Fibroblast of skin of back (primary cell): ENCODE measurements around the gene CFAP77.
A peak's percentile ranks its signal among the peaks of the same experiment; 100 is the strongest.

ENCODE experiments used
- DNase-seq: peaks from one replicate; pipeline ENCODE4 v3.0.0-alpha.2; 2013

Gene CFAP77

DNA sequence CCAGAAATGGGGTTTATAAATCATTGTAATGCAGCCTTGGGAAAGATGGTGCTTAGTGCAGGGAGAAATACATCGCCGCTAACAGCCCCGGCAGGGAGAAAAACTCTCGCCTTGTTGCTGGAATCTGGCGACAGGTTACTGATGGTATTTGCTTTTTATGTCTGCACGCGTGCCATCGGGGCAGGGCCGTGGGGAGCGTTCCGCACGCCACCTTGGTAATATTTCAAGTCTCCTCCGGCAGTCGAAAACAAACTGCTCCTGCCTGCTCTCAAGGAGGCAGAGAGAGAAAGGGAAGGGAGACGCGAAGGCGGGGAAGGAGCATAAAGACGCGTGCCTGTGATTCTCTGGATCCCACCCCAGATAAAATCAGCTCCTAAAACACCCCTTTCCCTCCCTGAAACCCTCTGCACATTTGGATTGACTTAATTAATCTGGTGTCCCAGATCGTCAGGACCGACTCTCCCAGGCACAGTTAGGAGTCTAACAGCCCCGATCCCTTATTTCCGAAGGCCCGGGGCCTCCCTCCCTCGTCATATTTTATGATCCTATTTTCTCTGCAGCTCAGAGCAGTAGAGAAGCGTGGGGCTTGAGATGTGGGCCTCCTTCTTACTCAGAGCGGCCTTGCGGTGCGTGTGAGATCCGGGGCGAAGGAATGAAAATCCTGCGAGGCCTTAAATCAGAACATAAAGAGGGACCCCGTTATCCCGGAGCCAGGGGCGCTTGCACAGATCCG lies 47.7 kb downstream of the CFAP77 start:
- no peak for DNase-seq

GRCh38 chr9:132458432-132458831 lies 48.4 kb downstream of the CFAP77 start:
- DNase-seq: no peak

GRCh38 chr9:132459661-132460060 lies 49.6 kb downstream of the CFAP77 start:
- no peak for DNase-seq

DNA sequence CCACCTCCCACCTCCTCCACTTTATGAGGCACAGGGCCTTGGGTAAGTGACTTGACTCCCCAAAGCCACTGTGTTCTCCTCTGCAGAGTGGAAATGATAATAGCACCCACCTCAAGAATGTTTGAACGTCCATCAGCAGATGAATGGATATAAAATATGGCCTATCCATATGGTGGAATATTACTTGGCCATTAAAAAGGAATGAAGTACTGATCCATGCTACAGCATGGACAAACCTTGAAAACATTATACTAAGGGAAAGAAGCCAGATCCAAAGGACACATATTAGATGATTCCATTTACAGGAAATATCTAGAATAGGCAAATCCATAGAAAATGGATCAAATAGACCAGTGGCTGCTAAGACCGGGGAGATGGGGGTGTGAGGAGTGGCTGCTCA lies 50.2 kb downstream of the CFAP77 start:
- no peak for DNase-seq

DNA sequence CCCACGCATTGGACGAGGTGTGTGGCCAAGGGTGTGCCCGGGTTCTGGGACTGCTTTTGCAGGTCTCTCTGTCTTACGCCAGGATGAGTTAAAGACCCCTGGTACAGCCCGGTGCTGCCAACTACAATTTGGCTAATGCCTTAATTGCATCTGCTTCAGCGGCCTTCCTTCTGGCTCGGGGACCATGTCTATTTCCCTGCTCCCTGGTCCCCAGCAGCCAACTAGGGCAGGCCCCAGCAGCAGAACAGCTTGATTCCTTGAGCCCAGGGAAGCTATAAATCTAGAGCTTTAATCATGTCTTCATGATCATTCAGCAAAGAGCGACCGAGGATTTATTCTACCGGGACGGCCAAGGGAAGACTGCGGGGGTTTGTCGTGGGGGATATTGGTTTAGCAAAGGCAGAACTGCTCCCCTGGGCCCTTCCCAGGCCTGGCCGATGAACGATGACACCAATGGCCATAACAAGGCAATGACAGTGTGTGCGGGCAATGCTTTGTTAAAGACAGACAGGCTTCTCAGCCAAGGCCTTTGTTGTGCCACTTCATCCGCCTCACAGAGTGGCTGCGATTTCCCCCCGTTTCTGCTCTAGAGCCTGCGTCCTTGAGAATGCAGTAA lies 51.4 kb downstream of the CFAP77 start:
- DNase-seq: no peak

DNA sequence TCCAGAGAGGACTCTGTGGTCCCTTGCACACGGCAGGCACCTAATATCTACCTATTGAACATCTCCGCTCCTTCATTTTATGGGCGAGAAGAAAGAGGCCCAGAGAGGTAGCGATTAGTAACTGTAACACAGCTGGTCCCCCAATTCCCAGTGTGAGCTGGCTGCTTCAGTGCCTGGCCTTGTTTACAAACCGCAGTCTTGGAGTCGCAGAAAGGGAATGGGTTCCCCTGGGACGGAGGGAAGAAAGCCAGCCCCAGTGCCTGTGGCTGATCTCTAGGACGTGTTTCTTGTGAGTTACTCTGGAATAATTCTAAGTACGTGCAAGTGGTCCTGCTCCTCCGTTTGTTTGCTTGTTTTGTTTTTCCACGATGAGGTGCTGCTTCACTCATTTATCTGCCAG lies 52.0 kb downstream of the CFAP77 start:
- peak; percentile 7 for DNase-seq

GRCh38 chr9:132464547-132464946 lies 54.5 kb downstream of the CFAP77 start:
- no peak for DNase-seq

DNA sequence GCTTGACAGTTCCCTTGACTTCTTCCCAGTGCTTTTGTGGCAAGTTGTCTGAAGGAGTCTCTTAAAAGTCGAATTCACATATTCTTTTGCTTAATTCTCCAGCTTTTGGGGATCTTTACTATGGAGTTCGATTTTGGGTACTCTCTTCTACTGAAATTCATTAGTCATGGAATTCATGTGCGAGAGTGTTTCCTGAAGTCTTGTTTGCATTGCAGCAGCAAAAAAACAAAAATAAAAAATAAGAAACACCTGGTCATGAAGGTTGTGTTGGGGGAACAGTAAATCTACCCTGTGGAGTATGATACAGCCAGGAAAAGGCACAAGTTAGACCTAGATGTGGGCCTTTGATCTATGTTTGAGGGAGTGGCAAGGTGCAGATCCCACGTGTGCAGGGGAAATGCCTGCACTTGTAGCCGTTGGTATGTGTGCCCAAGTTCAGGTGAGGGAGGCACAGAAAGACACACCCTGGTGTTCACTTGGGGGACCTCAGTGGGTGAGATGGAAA lies 55.2 kb downstream of the CFAP77 start:
- no peak for DNase-seq

DNA sequence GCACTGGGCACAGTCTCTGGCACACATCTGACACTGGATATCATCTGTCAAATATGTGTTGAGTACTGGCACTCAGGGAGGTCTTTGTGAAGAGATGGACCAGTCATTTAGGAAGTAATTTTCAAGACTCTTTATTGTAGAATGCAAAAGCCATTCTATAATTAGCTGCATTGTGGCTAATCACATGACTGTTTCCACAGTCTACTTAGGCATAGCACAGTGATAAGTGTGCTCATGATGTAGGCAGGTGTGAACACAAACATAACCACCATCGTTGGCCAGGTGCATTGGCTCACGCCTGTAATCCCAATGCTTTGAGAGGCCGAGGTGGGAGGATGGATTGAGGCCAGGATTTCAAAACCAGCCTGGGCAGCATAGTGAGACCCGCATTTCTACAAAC lies 62.2 kb downstream of the CFAP77 start:
- DNase-seq: no peak

DNA sequence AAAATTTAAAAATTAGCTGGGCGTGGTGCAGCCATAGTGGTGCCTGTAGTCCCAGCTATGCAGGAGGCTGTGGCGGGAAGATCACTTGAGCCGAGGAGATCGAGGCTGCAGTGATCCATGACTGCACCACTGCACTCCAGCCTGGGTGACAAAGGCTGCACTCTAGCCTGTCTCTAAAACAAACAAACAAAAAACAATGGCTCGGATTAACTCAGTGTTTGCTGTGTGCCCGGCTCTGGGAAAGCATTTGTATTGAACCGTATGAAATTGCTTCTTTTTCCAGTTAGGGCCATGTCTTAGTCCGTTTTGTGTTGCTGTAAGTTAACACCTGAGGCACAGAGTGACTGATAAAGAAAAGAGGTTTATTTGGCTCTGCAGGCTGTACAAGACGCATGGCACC lies 62.6 kb downstream of the CFAP77 start:
- no peak for DNase-seq

DNA sequence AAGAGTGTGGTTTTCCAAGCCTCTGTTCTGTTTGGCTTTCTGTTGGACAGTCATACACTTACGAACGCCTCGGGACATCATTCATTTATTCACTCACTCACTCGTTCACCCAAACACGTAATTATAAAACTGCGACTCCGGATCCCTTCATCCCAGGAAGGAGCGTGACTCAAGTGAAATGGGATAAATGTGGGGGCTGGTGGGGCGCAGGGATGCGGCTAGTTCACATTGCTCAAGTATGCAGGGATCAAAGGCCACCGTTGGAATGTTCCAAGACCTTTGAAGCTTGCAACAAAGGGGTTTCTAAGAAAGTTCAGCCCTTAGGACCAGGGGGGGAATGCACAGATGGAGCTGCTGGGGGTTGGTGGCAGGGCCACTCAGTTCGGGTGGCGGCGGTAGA lies 64.2 kb downstream of the CFAP77 start:
- DNase-seq: no peak

- DNase-seq: no peak
Observed at GRCh38 chr9:132478353-132479050, 68.5 kb downstream of the CFAP77 start.

DNA sequence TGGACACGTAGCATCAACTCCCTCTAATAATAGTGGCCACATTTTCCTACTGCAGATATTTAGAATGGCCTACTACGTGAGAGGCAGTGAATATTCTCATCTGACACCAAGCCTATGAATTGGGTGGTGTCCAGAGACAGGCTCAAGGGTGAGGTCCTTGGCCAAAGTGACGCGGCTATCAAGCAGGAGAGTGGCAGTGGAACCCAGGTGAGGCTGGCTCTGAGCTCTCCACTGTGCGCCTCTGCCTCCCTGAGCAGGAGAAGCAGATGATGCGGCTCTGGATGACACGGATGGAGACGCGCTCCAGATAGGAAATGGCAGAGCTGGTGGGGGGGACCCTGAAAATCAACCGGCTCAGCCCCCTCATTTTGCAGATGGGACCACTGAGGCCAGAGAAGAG lies 69.7 kb downstream of the CFAP77 start:
- DNase-seq: no peak

- no peak for DNase-seq
Observed at GRCh38 chr9:132481053-132481849, 71.2 kb downstream of the CFAP77 start.

GRCh38 chr9:132482196-132482813 lies 72.3 kb downstream of the CFAP77 start:
- DNase-seq: no peak

DNA sequence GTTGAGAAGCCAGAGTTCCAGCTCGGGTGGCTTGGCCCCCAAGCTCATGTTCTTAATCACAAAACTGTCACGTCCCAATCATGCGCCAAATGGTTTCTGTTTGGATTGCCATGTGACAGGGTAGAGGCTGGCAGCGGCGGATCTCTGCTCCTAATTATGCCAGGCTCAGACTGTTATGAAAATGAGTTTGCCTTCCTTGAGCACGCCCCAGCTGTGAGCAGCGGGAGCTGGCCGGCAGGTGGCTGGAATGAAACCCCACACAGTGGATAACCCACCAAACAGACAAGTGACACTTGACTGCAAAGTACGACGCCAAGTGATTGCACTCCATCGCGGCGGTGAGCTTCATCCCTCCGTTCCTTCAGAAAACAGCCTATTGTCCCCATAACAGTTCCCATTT lies 75.4 kb downstream of the CFAP77 start:
- no peak for DNase-seq

DNA sequence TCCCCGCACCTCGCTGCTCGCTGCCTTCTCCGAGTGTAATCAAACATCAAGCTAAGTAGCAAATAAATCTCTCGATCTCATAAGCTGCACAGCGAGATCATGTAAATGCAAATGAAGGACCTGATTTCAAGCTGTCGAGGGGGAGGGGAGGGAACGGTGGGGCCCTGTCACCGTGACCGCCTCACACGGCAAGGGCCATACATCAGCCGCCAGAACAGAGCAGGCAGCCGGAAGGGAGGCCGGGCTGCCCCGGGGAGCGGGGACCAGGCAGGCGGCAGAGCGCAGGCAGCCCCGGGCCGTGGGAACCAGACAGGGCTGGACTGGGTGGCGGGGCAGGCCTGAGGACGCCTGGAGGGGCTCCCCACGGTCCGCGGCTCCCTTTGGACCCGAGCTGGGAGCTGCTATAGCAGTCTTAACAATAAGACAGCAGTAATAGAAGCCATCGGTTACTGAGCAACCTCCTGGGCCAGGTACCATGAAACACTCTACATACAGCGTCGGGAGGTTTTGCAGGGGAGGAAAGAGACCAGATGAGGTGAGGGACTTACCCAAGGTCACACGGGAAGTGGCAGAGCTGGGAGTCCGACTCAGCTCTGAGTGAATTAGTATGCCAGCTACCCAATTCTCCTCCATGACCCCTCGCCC lies 76.8 kb downstream of the CFAP77 start:
- DNase-seq: no peak

DNA sequence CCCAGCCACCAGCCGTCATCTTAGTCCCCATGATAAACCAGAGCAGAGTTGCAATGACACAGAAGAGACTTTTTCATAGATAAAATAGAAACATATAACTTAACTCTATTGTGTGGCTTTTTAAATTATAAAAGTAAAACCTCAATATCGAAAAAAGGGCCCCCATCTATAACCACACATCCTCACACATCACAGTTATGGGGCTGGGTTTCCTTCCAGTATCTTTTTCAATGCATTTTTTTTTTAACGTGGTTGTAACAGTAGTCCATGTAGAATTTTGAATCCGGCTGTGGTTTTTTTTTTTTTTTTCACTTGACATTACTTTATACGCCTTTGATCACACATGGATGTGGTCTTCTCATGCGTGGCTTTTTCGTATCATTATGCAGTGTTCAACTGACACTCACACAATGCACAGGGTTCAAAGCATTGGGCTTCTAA lies 77.4 kb downstream of the CFAP77 start:
- DNase-seq: no peak

DNA sequence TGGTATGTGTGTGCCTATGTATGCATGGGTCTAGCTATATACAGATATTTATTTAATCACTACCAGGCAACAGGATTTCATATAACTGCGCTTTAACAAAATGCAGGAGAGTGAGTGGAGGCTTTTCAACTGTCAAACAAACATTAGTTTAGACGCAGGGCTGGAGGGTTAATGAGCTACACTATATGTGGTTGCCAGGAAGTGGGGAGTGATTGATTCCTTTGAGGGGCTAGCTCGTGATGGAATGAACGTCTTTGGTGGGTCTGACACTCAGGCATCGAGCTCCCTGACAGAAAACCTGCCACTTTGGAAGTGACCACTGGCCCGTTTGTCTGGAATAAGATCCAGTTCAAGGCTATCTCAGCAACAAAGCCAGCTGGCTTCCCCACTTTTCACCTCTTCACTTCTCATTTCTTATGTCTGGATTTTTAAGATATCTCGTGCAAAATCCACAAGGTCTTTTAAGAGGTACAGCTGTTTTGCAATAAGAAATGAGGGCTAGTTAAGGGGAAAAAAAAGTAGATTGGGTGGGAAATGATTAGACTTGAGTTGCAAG lies 78.0 kb downstream of the CFAP77 start:
- DNase-seq: no peak

DNA sequence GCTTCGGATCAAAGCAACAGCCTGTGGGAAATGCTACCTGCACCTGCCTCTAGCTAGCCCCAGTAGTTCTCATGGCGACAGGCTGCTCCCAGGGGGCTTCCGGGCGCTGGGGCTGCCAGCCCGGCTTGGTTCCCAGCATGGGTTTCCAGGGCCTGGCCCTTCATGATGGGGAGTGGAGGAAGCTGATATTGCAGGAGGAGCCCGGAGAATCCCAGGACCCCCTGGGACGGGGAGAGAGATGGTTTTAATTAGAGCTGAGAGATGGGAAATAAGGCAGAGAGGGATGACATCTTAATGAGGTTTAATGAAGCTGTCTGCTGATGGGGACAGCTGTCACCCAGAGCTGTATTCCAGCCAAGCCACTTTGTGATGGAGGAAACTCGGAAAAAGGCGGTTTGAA lies 78.6 kb downstream of the CFAP77 start:
- DNase-seq: no peak

- no peak for DNase-seq
Observed at GRCh38 chr9:132489536-132489935, 79.5 kb downstream of the CFAP77 start.

DNA sequence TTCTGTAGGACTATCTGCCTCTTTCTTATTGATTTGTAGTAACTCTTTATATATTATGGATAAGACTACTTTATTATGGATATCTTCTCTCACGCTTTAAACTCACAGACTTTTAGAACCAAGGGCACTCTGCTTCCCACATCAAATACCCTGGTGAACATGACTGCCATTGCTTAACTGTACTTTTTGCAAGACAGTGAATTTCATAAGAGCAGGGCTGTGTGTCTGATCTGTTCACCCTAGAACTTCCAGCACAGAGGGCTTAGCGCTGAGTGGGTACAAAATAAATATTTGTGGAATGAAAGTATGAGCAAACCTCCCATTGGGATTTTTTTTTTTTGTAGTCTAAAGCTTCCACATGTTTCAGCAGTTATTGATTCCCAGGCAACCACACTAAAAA lies 84.8 kb downstream of the CFAP77 start:
- DNase-seq: no peak
